Measurements from ENCODE around the gene RGS14.
"Not testable (repeated sequence)": the region's sequence is repeated elsewhere in the genome, so short reads cannot be mapped to it uniquely, and the experiment has no call there.

The RGS14 gene

GRCh38 chr5:177419046-177419445 lies 61.3 kb downstream of the RGS14 start:
- TF ChIP-seq JUND (IDR thresholded peaks at IDR 0.05; ENCODE audit: low read depth), result no peak
- in situ Hi-C loops (cut with HindIII; ENCODE audit: low pct_unique_long_range_greater_than_20kb, low sequenced_read_pairs), result no loop called here
- no peak for DNase-seq (ENCODE audit: low read depth in 1 of 2, low spot score in 1 of 2)

GRCh38 chr5:177420472-177420871 lies 62.7 kb downstream of the RGS14 start:
- in situ Hi-C loops (cut with HindIII; ENCODE audit: low pct_unique_long_range_greater_than_20kb, low sequenced_read_pairs), result not testable (repeated sequence)

DNA sequence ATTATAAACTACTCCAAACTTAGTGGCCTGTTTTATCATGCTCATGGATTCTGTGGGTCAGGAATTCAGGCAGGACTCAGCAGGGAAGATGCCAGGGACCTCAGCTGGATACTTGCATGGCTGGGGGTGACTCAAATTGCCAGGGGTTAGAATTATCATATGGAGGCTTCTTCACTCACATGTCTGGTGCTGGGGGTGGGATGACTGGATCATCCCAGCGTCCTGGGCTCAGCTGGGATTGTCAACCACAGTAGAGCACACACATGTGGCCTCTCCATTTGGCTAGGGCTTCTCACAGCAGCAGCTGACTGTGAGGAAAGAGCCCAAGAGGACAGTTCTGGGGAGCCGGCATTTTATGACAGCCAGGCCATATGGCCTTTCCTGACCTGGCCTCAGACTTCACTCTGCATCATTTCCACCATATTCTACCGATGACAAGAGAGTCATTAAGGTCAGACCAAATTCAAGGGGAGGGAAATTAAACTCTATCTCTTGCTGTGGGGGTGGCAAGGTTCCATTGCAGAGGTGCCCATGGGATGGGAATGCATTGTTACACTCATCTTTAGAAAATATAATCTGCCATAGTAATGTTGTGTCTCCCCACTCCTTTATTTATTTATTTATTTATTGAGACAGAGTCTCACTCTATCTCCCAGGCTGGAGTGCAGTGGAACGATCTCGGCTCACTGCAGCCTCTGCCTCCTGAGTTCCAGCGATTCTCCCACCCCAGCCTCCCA lies 63.5 kb downstream of the RGS14 start:
- in situ Hi-C loops (cut with HindIII; ENCODE audit: low pct_unique_long_range_greater_than_20kb, low sequenced_read_pairs), result no loop called here
- DNase-seq (ENCODE audit: low read depth in 1 of 2, low spot score in 1 of 2), result no peak

More at GRCh38 chr5:177420472-177420871, 62.7 kb downstream of the RGS14 start:
- DNase-seq (ENCODE audit: low read depth in 1 of 2, low spot score in 1 of 2), result not testable (repeated sequence)

More for the DNA sequence above, 63.5 kb downstream of the RGS14 start:
- TF ChIP-seq JUND (IDR thresholded peaks at IDR 0.05; ENCODE audit: low read depth), result no peak
